OCI-LY7 (cell line): ENCODE data around the gene KAZN. TPM values are rescaled to one million over a fixed set of nuclear protein-coding genes. Genes with fewer than 3 reads are reported as not detected.

Experiments
- BruUV-seq: library from RNA; stranded (reverse); fragments of 400-500 nt; replicated peaks from 2 replicates; lab custom pipeline; 2021; lab: Mats Ljungman, UMichigan
- CTCF ChIA-PET: fragments of 300-600 bp; sonication (Branson Sonifier 250); formaldehyde crosslinking; loops from one replicate; lab custom pipeline; 2022; ENCODE audit warnings: antibody characterized with exemption; ENCODE audit not compliant: unreplicated experiment; lab: Charles Lee
- POLR2A ChIA-PET: fragments of 300-600 bp; sonication (Branson Sonifier 250); formaldehyde crosslinking; loops from one replicate; lab custom pipeline; 2022; ENCODE audit warnings: antibody characterized with exemption; lab: Charles Lee
- DNase-seq: peaks from one replicate; pipeline ENCODE4 v3.0.0-alpha.2; 2015; ENCODE audit warnings: low spot score
- H2AFZ ChIP-seq: fragments of 200-600 bp; sonication (generic), shearing (Covaris generic); 2 replicates; pipeline ENCODE4 v1.6.1; 2014; ENCODE audit warnings: mild to moderate bottlenecking, antibody characterized with exemption, low read length, moderate library complexity
- H3K27ac ChIP-seq: fragments of 200-600 bp; sonication (generic); 2 replicates; pipeline ENCODE4 v1.5.1; 2014; ENCODE audit warnings: mixed run types, low read depth, mild to moderate bottlenecking, moderate library complexity, low read length, inconsistent platforms; ENCODE audit not compliant: poor library complexity, severe bottlenecking
- H3K36me3 ChIP-seq: fragments of 200-600 bp; sonication (generic); 2 replicates; pipeline ENCODE4 v1.6.1; 2014; ENCODE audit warnings: mild to moderate bottlenecking, antibody characterized with exemption, low read length, moderate library complexity, mixed read lengths; ENCODE audit not compliant: insufficient read depth
- H3K4me1 ChIP-seq: fragments of 200-600 bp; sonication (generic); 2 replicates; pipeline ENCODE4 v1.5.1; 2014; ENCODE audit warnings: mild to moderate bottlenecking, low read length; ENCODE audit not compliant: insufficient read depth, poor library complexity, severe bottlenecking
- H3K4me2 ChIP-seq: fragments of 200-600 bp; sonication (generic); 2 replicates; pipeline ENCODE4 v1.6.1; 2014; ENCODE audit warnings: mild to moderate bottlenecking, low read length
- H3K4me3 ChIP-seq: fragments of 200-600 bp; sonication (generic); 2 replicates; pipeline ENCODE4 v1.5.1; 2014; ENCODE audit warnings: mild to moderate bottlenecking, low read depth, low read length; ENCODE audit not compliant: poor library complexity, severe bottlenecking
- H3K79me2 ChIP-seq: fragments of 200-600 bp; sonication (generic); 2 replicates; pipeline ENCODE4 v1.6.1; 2016; ENCODE audit warnings: low read depth, mild to moderate bottlenecking, low read length, moderate library complexity, mixed read lengths; ENCODE audit not compliant: insufficient read depth
- H3K9me2 ChIP-seq: fragments of 200-600 bp; sonication (generic); 2 replicates; pipeline ENCODE4 v1.6.1; 2016; ENCODE audit warnings: mild to moderate bottlenecking, low read length, mixed read lengths; ENCODE audit not compliant: insufficient read depth
- H3K9me3 ChIP-seq: fragments of 200-600 bp; sonication (generic); 2 replicates; pipeline ENCODE4 v1.6.1; 2014; ENCODE audit warnings: mild to moderate bottlenecking, mixed run types, low read length, mixed read lengths
- H4K20me1 ChIP-seq: fragments of 200-600 bp; sonication (generic); 2 replicates; pipeline ENCODE4 v1.6.1; 2014; ENCODE audit warnings: mild to moderate bottlenecking, antibody characterized with exemption, low read length, moderate library complexity, mixed read lengths; ENCODE audit not compliant: insufficient read depth
- EZH2phosphoT487 ChIP-seq: fragments of 200-600 bp; sonication (generic); IDR thresholded peaks from 2 replicates; pipeline ENCODE4 v1.6.1; 2018; ENCODE audit warnings: low read depth, borderline replicate concordance, mild to moderate bottlenecking, mixed run types, antibody characterized with exemption, low read length, moderate library complexity, mixed read lengths
- intact Hi-C: fragments of 100-400 bp; cut with micrococcal nuclease; formaldehyde crosslinking; loops from one replicate; pipeline ENCODE4 v1.10.0; 2022; ENCODE audit not compliant: unreplicated experiment
- total RNA-seq, 2 experiments: library from RNA; depleted of rRNA in 1 of 2; stranded (reverse); fragments of >200 nt in 1 of 2; shearing (Covaris generic) in 1 of 2; gene quantifications; 2 replicates each; pipeline ENCODE4 v1.2.3, GENCODE V29; 2014 to 2022
- TF ChIP-seq, protein P1 (sequence below): fragments of 200-600 bp; sonication (generic); conservative IDR thresholded peaks from 2 replicates; pipeline ENCODE4 v1.5.1; 2014; ENCODE audit warnings: mild to moderate bottlenecking, antibody characterized with exemption, low read length, moderate library complexity, mixed read lengths

The KAZN gene
- total RNA-seq, 2 experiments from 2014 or later = 0.40 to 2.4 TPM

DNA sequence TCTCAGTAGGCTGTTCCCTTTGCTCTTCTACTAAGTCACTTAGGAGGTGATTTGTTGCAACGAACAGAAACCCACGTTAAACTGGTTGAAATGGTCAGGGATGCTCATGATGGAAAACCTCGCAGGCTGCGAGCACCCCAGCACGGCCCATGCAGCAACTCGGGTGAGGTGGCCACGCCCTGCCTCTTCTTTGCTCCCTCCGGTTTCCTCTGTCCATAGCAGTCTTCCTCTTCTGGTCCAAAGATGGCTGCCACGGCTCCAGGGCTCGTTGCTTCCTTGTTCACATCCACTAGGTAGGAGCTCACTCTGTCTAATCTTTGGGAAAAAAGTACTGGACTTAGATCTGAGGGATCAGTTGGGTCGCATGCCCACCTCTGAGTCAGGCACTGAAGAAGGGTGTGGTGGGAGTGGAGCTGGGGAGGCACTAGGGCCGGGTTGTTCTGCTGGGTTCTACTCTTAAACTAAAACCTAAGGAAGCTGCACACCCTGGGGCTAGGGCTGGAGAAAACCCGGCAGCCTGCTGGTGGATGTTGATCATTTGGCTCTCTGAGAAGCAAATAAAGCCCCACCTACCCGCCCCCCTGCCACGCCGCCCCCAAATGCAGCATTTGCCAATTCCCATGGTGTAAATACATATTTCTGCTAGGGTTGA, 31.0 kb downstream of the KAZN start:
- DNase-seq = no peak
- H2AFZ ChIP-seq = no peak overlapping the region

DNA sequence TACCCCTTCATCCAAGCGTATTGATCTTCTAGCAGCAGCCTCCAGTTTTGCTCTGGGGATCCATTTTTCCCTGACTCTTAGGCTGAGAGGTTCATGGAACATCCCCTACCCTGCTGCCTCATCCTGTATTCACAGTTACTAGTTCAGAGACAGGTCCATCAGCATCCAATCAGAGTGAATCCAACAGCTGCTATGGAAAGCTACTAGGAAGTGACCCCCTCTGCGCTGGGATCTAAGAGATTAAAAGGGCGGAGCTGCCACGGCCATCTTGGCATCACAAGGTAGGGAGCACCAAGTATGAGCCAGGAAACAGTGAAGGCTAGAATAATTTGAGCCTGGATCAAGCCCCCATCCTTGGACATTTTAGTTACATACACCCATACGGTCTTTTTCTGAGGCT, 32.5 kb downstream of the KAZN start:
- no peak overlapping the region for H3K4me2 ChIP-seq

More for the DNA sequence above, 31.0 kb downstream of the KAZN start:
- ChIA-PET CTCF (no interaction called here), POLR2A (no interaction called here)
- Histone ChIP-seq H4K20me1 (no peaks in the 10 kb centered on the region), H3K9me3 (no peaks in the 10 kb centered on the region), H3K4me3 (no peak overlapping the region), H3K9me2 (no peaks in the 10 kb centered on the region), H3K4me1 (no peaks in the 10 kb centered on the region), H3K79me2 (no peaks in the 10 kb centered on the region), H3K4me2 (no peak overlapping the region), H3K27ac (no peak overlapping the region), H3K36me3 (no peaks in the 10 kb centered on the region)
- no peak for TF ChIP-seq EZH2phosphoT487
- TF ChIP-seq, protein P1, sequence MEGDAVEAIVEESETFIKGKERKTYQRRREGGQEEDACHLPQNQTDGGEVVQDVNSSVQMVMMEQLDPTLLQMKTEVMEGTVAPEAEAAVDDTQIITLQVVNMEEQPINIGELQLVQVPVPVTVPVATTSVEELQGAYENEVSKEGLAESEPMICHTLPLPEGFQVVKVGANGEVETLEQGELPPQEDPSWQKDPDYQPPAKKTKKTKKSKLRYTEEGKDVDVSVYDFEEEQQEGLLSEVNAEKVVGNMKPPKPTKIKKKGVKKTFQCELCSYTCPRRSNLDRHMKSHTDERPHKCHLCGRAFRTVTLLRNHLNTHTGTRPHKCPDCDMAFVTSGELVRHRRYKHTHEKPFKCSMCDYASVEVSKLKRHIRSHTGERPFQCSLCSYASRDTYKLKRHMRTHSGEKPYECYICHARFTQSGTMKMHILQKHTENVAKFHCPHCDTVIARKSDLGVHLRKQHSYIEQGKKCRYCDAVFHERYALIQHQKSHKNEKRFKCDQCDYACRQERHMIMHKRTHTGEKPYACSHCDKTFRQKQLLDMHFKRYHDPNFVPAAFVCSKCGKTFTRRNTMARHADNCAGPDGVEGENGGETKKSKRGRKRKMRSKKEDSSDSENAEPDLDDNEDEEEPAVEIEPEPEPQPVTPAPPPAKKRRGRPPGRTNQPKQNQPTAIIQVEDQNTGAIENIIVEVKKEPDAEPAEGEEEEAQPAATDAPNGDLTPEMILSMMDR = no peak
- intact Hi-C loops = no loop called here
- no TSS peak for BruUV-seq

DNA sequence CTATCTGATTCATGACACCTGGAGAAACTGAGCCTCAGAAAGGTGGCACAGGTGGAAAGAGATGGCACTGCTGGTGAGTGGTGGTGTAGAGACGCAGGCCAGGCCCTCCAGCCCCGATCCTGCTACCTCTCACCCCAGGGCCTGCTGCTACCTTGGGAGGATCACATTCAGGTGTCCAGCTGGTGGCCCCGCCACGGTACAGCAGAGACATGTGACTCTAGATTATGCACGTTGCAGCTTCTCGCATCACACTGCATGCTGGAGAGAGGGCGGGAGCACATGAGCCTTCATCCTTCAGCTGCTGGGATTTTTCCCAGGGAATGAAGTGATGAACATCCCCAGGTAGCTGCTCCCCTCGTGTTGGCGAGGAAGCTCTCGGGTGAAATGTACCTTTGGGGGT, 32.9 kb downstream of the KAZN start:
- Histone ChIP-seq H3K9me2 (no peaks in the 10 kb centered on the region), H3K4me2 (no peak overlapping the region), H3K4me1 (no peaks in the 10 kb centered on the region), H3K9me3 (no peaks in the 10 kb centered on the region), H3K79me2 (no peaks in the 10 kb centered on the region), H3K36me3 (no peaks in the 10 kb centered on the region), H3K4me3 (no peak overlapping the region), H3K27ac (no peak overlapping the region), H4K20me1 (no peaks in the 10 kb centered on the region), H2AFZ (no peak overlapping the region)
- ChIA-PET CTCF (no interaction called here), POLR2A (interaction anchor here (0.5 kb wide), 1 partner anchor 42 kb away, joined by 3 read pairs; no protein-coding TSS in a partner anchor)
- no peak for DNase-seq
- intact Hi-C loops = no loop called here
- BruUV-seq = no TSS peak
- TF ChIP-seq EZH2phosphoT487 = no peak
- TF ChIP-seq, protein P1 = no peak

More for the DNA sequence above, 32.5 kb downstream of the KAZN start:
- no peak overlapping the region for H3K4me3 ChIP-seq
- no peak overlapping the region for H2AFZ ChIP-seq
- no peaks in the 10 kb centered on the region for H3K36me3 ChIP-seq
- H3K79me2 ChIP-seq = no peaks in the 10 kb centered on the region
- DNase-seq = no peak
- BruUV-seq = no TSS peak
- no peak overlapping the region for H3K27ac ChIP-seq
- H4K20me1 ChIP-seq = no peaks in the 10 kb centered on the region
- H3K4me1 ChIP-seq = no peaks in the 10 kb centered on the region
- POLR2A ChIA-PET = no interaction called here
- CTCF ChIA-PET = no interaction called here
- no peaks in the 10 kb centered on the region for H3K9me3 ChIP-seq
- H3K9me2 ChIP-seq = no peaks in the 10 kb centered on the region
- no peak for TF ChIP-seq EZH2phosphoT487
- TF ChIP-seq, protein P1 = no peak
- intact Hi-C loops = no loop called here
